ENCODE results near the gene GLO1. TPM values are rescaled to one million over a fixed set of nuclear protein-coding genes. Genes with fewer than 3 reads are reported as not detected.

GLO1 gene
- total RNA-seq, 1 experiment from 2014 or later = 66.7 TPM

- DNase-seq (ENCODE audit: unreplicated experiment) = no peak
- intact Hi-C loops (cut with micrococcal nuclease) = no loop called here
- ChIA-PET POLR2A (no interaction called here), CTCF (interaction anchor here (0.7 kb wide), 1 partner anchor 546 kb away, joined by 4 read pairs; no protein-coding TSS in a partner anchor)
- Mint-ChIP-seq H3K9me3 (ENCODE audit: unreplicated experiment) (no peaks in the 10 kb centered on the region), H3K27ac (ENCODE audit: low read depth, unreplicated experiment) (no peak overlapping the region), H3K4me1 (ENCODE audit: insufficient read depth, unreplicated experiment) (peaks cover 8% of the 10 kb centered on the region), H3K36me3 (ENCODE audit: insufficient read depth, unreplicated experiment) (no peaks in the 10 kb centered on the region), H3K4me3 (ENCODE audit: unreplicated experiment) (no peak overlapping the region), H3K27me3 (ENCODE audit: insufficient read depth, unreplicated experiment) (no peaks in the 10 kb centered on the region)
- no TSS peak for BruUV-seq (replicated peaks)
- no peak for TF ChIP-seq CTCF (IDR thresholded peaks at IDR 0.05; ENCODE audit: unreplicated experiment)
These were observed 54.3 kb downstream of the GLO1 start for GRCh38 chr6:38648629-38649028.

GRCh38 chr6:38646166-38646878 lies 56.6 kb downstream of the GLO1 start:
- peaks cover 8% of the 10 kb centered on the region for H3K4me1 Mint-ChIP-seq (ENCODE audit: insufficient read depth, unreplicated experiment)
- peak; percentile 13 for DNase-seq (ENCODE audit: unreplicated experiment)
- no TSS peak for BruUV-seq (replicated peaks)
- no peaks in the 10 kb centered on the region for H3K27me3 Mint-ChIP-seq (ENCODE audit: insufficient read depth, unreplicated experiment)
- ChIA-PET CTCF (interaction anchor here (0.6 kb wide), 1 partner anchor 57 kb away, joined by 4 read pairs; no protein-coding TSS in a partner anchor), POLR2A (no interaction called here)
- no peak overlapping the region for H3K27ac Mint-ChIP-seq (ENCODE audit: low read depth, unreplicated experiment)
- H3K36me3 Mint-ChIP-seq (ENCODE audit: insufficient read depth, unreplicated experiment) = no peaks in the 10 kb centered on the region
- no peak for TF ChIP-seq CTCF (IDR thresholded peaks at IDR 0.05; ENCODE audit: unreplicated experiment)
- H3K9me3 Mint-ChIP-seq (ENCODE audit: unreplicated experiment) = no peaks in the 10 kb centered on the region
- no peak overlapping the region for H3K4me3 Mint-ChIP-seq (ENCODE audit: unreplicated experiment)
- intact Hi-C loops (cut with micrococcal nuclease) = no loop called here

- ChIA-PET CTCF (no interaction called here), POLR2A (no interaction called here)
- Mint-ChIP-seq H3K27ac (ENCODE audit: low read depth, unreplicated experiment) (no peak overlapping the region), H3K4me3 (ENCODE audit: unreplicated experiment) (no peak overlapping the region), H3K27me3 (ENCODE audit: insufficient read depth, unreplicated experiment) (no peaks in the 10 kb centered on the region), H3K36me3 (ENCODE audit: insufficient read depth, unreplicated experiment) (no peaks in the 10 kb centered on the region), H3K9me3 (ENCODE audit: unreplicated experiment) (no peaks in the 10 kb centered on the region), H3K4me1 (ENCODE audit: insufficient read depth, unreplicated experiment) (peaks cover 15% of the 10 kb centered on the region)
- DNase-seq (ENCODE audit: unreplicated experiment) = no peak
- no peak for TF ChIP-seq CTCF (IDR thresholded peaks at IDR 0.05; ENCODE audit: unreplicated experiment)
- intact Hi-C loops (cut with micrococcal nuclease) = no loop called here
- no TSS peak for BruUV-seq (replicated peaks)
These were observed 58.0 kb downstream of the GLO1 start for GRCh38 chr6:38644951-38645350.

- ChIA-PET POLR2A (interaction anchor here (1.0 kb wide), 1 partner anchor 116 kb away, joined by 3 read pairs; no protein-coding TSS in a partner anchor), CTCF (no interaction called here)
- no peak for DNase-seq (ENCODE audit: unreplicated experiment)
- intact Hi-C loops (cut with micrococcal nuclease) = no loop called here
- H3K27me3 Mint-ChIP-seq (ENCODE audit: insufficient read depth, unreplicated experiment) = no peaks in the 10 kb centered on the region
- H3K9me3 Mint-ChIP-seq (ENCODE audit: unreplicated experiment) = no peaks in the 10 kb centered on the region
- BruUV-seq (replicated peaks) = TSS peak; percentile 36
- no peaks in the 10 kb centered on the region for H3K36me3 Mint-ChIP-seq (ENCODE audit: insufficient read depth, unreplicated experiment)
- peaks cover 13% of the 10 kb centered on the region for H3K4me1 Mint-ChIP-seq (ENCODE audit: insufficient read depth, unreplicated experiment)
- H3K27ac Mint-ChIP-seq (ENCODE audit: low read depth, unreplicated experiment) = peak overlapping the region; percentile 94
- TF ChIP-seq CTCF (IDR thresholded peaks at IDR 0.05; ENCODE audit: unreplicated experiment) = no peak
- peak overlapping the region; percentile 86 for H3K4me3 Mint-ChIP-seq (ENCODE audit: unreplicated experiment)
These were observed 62.6 kb downstream of the GLO1 start for GRCh38 chr6:38640216-38640909.
